Smooth muscle cell (in vitro differentiated cells): ENCODE results near the gene HCST. TPM values are rescaled to one million over a fixed set of nuclear protein-coding genes. Genes with fewer than 3 reads are reported as not detected.

Experiments
- DNase-seq: peaks from one replicate; lab custom pipeline; 2025; ENCODE audit not compliant: unreplicated experiment; lab: John Stamatoyannopoulos, UW
- H2AFZ ChIP-seq: fragments of 200-600 bp; sonication (generic); 2 replicates; pipeline ENCODE4 v1.6.0; 2016; ENCODE audit warnings: antibody characterized with exemption, low read depth, mild to moderate bottlenecking
- H3F3A ChIP-seq: fragments of 200-600 bp; sonication (generic); 2 replicates; pipeline ENCODE4 v1.6.0; 2017; ENCODE audit warnings: antibody characterized with exemption, low read depth
- H3K27ac ChIP-seq: fragments of 200-600 bp; sonication (generic); 2 replicates; pipeline ENCODE4 v1.5.1; 2016; ENCODE audit warnings: low read depth, mild to moderate bottlenecking
- H3K27me3 ChIP-seq: fragments of 200-600 bp; sonication (generic); 2 replicates; pipeline ENCODE4 v1.6.1; 2016; ENCODE audit warnings: low read depth, mild to moderate bottlenecking
- H3K36me3 ChIP-seq: fragments of 200-600 bp; sonication (generic); 2 replicates; pipeline ENCODE4 v1.5.1; 2016; ENCODE audit warnings: low read depth
- H3K4me1 ChIP-seq: fragments of 200-600 bp; sonication (generic); 2 replicates; pipeline ENCODE4 v1.5.1; 2016; ENCODE audit warnings: low read depth
- H3K4me2 ChIP-seq: fragments of 200-600 bp; sonication (generic); 2 replicates; pipeline ENCODE4 v1.6.0; 2016; ENCODE audit warnings: mild to moderate bottlenecking
- H3K4me3 ChIP-seq: fragments of 200-600 bp; sonication (generic); 2 replicates; pipeline ENCODE4 v1.5.1; 2016; ENCODE audit warnings: mild to moderate bottlenecking
- H3K79me2 ChIP-seq: fragments of 200-600 bp; sonication (generic); 2 replicates; pipeline ENCODE4 v1.6.0; 2016; ENCODE audit warnings: low read depth, mild to moderate bottlenecking
- H3K9ac ChIP-seq: fragments of 200-600 bp; sonication (generic); 2 replicates; pipeline ENCODE4 v1.6.0; 2016; ENCODE audit warnings: low read depth
- H3K9me3 ChIP-seq: fragments of 200-600 bp; sonication (generic); replicated peaks from 2 replicates; pipeline ENCODE4 v1.5.1; 2016; ENCODE audit warnings: low read depth
- H4K20me1 ChIP-seq: fragments of 200-600 bp; sonication (generic); 2 replicates; pipeline ENCODE4 v1.6.0; 2016; ENCODE audit warnings: low read depth
- CTCF ChIP-seq: fragments of 200-600 bp; sonication (generic); IDR thresholded peaks from 2 replicates; pipeline ENCODE4 v1.5.1; 2017; ENCODE audit warnings: borderline replicate concordance, mild to moderate bottlenecking, antibody characterized with exemption; ENCODE audit not compliant: insufficient read depth, poor library complexity, severe bottlenecking
- WGBS: methylation state at CpG from one replicate; pipeline ENCODE4 v1.1.7; 2016; ENCODE audit warnings: low lambda C conversion rate; 5-methylcytosine and 5-hydroxymethylcytosine counted together
- polyA plus RNA-seq: library from polyadenylated mRNA; unstranded; fragments of >200 nt; fragmentation: Nextera tagmentation; extraction: Ambion mirVana; gene quantifications from 2 replicates; pipeline ENCODE4 v1.2.1, GENCODE V29; 2016
- total RNA-seq: library from RNA; depleted of rRNA; stranded (reverse); fragments of >200 nt; gene quantifications from 2 replicates; pipeline ENCODE4 v1.2.3, GENCODE V29; 2014

Gene HCST
- total and polyA plus RNA-seq, 2 experiments from 2014 or later: 0.81 to 3.4 TPM

- no peaks in the 10 kb centered on the region for H4K20me1 ChIP-seq
- H3F3A ChIP-seq: peaks cover 22% of the 10 kb centered on the region
- no peak for DNase-seq
- peaks cover 11% of the 10 kb centered on the region for H3K4me1 ChIP-seq
- no peak for TF ChIP-seq CTCF
- peak overlapping the region; percentile 46 for H3K27ac ChIP-seq
- no peaks in the 10 kb centered on the region for H3K9me3 ChIP-seq
- H3K36me3 ChIP-seq: no peaks in the 10 kb centered on the region
- no peak overlapping the region for H3K9ac ChIP-seq
- 54% methylated on average over 6 of the region's 6 CpGs for WGBS
- H3K27me3 ChIP-seq: no peaks in the 10 kb centered on the region
- H3K4me3 ChIP-seq: no peak overlapping the region
- H2AFZ ChIP-seq: no peak overlapping the region
- H3K4me2 ChIP-seq: peak overlapping the region; percentile 8
- H3K79me2 ChIP-seq: no peaks in the 10 kb centered on the region
Observed at GRCh38 chr19:35905178-35905727, 2.9 kb downstream of the HCST start.

- H3K27ac ChIP-seq: no peak overlapping the region
- no peak overlapping the region for H3K4me2 ChIP-seq
- 74% methylated on average over 12 of the region's 12 CpGs for WGBS
- no peak for DNase-seq
- no peaks in the 10 kb centered on the region for H3K36me3 ChIP-seq
- no peak overlapping the region for H2AFZ ChIP-seq
- H3K4me1 ChIP-seq: no peaks in the 10 kb centered on the region
- no peaks in the 10 kb centered on the region for H4K20me1 ChIP-seq
- H3K27me3 ChIP-seq: no peaks in the 10 kb centered on the region
- H3F3A ChIP-seq: peaks cover 21% of the 10 kb centered on the region
- no peaks in the 10 kb centered on the region for H3K79me2 ChIP-seq
- no peak overlapping the region for H3K9ac ChIP-seq
- no peaks in the 10 kb centered on the region for H3K9me3 ChIP-seq
- TF ChIP-seq CTCF: no peak
- no peak overlapping the region for H3K4me3 ChIP-seq
Observed at GRCh38 chr19:35907377-35907745, 5.0 kb downstream of the HCST start.

GRCh38 chr19:35908010-35908441 lies 5.7 kb downstream of the HCST start, which contains the start of gene TYROBP:
Gene TYROBP (minus strand): TSS chr19:35908295. CDS start chr19:35908228, 67 bp downstream.
- Histone ChIP-seq H3K4me3 (no peak within 1 kb of the TSS), H3F3A (peaks cover 15% of the 10 kb centered on the region), H3K27me3 (no peaks in the 10 kb centered on the region), H3K9ac (no peak within 1 kb of the TSS), H3K4me2 (no peak within 1 kb of the TSS), H2AFZ (no peak within 1 kb of the TSS), H3K4me1 (no peaks in the 10 kb centered on the region), H3K79me2 (no peaks in the 10 kb centered on the region), H3K27ac (no peak within 1 kb of the TSS), H3K9me3 (no peaks in the 10 kb centered on the region), H4K20me1 (no peaks in the 10 kb centered on the region), H3K36me3 (no peaks in the 10 kb centered on the region)
- 94% methylated on average over 9 of the region's 9 CpGs for WGBS
- TF ChIP-seq CTCF: no peak
- no peak for DNase-seq
